ENCODE measurements around the gene CELF2.

CELF2 gene

DNA sequence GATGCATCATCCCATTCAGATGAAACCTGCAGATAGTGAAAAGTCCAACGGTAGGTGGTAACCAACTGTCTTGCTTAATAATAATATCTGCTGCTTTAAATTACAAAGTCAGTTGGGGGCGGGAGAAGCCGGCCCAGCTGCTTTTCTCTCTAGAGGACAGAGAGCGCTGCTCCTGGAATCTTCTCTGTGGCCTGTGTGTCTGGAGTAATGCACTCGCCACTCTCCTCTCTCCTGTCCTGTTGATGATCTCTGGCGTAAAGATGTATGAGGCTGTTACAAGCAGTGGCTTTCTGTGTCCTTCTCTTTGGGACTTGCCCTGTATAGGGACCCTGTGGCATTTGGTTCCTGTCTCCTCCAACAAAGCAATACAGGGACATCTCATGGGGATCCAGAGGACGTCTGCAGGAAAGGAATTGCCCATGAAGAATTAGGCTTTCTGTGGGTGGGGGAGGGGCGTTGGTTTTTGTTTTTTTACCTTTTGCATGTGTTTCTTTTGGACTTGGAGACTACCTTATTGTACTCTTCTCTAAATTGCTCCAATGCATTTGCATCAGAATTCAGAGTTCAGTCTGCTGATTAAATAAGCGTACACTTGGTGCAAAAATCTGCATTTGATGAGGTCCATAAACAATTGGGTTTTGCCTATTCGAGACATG is 231.6 kb downstream of the CELF2 start:
- DNase-seq (ENCODE audit: low read depth) = no peak

DNA sequence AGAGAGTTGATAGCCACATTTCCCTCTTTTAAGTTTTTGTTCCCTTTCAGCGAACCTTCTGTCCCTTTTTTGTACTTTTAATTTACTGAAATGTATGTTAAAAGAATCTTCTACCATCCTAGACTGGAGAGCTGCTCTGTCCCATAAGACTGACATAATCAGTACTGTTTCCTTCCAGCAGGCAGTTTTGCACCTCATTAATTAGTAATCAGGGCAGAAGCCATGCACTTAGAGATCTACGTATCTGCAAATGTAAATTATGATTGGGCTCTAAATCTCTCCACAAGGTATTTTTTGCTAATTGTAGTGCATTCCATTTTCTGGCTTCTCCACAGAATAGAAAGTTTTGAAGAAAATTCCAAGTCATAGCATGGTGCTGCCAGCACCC is 232.1 kb downstream of the CELF2 start:
- no peak for DNase-seq (ENCODE audit: low read depth)

DNA sequence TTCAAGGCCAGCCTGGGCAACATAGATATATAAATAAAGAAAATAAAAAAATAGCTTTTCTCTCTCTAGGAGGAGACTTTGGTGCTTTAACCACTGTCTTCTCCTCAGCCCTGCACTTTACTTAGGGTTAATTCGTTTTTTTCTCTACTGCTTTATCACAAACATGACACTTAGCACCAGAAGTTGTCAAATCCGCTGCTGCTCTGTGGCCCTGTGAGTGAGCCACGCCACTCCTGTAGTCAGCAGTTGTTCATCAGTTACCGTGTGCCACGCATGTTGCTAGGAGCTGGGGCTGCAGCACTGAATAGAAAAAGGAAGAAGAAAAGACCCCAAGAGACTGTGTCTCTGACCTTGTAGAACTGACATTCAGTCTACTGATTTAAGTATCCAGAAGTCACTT is 232.6 kb downstream of the CELF2 start:
- DNase-seq (ENCODE audit: low read depth) = no peak

DNA sequence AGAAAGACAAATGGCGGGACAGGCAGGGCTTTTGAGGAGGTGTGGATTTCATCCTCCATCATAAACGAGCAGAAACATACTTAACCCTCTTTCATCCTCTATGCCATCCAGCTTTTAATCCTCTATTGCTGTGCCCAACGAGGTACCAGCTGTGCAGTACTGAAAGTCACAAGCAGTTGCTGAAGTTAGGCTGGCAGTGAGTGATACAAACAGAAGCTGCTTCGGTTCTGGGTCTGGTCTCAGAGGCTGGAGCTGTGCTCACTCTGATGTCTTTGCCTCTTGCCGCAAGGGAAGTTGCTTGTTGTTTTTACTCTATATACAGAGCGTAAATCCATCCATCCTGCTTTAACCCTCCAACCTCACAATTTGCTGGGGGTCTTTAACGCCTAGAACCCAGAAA is 235.2 kb downstream of the CELF2 start:
- no peak for DNase-seq (ENCODE audit: low read depth)

DNA sequence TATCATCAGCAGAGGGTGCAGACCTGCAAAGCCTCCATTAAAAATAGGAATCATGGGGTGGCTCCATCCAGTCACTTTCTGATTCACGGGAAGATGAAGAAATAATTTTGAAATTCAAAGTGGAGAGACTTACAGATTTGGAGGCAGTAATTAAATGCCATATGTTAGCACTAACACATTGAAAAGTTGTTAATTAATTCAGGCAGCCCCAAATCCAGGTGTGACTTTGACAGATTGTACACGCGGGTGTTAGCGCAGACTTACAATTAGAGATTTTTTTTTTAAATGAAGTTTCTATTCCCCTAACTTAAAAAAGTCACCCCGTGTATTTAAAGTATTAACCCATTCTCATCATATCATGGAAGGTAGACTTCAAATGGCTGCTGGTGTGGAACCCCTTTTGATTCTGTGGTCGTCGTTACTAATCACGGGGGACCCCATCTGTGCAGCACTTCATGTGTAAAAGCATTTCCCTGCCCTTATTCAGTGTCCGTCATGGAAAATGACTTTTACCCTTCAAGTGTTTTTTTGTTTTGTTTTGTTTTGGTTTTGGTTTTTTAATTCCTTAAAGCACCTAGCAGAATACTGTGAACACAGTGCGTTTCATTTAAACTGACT is 235.8 kb downstream of the CELF2 start:
- no peak for DNase-seq (ENCODE audit: low read depth)

DNA sequence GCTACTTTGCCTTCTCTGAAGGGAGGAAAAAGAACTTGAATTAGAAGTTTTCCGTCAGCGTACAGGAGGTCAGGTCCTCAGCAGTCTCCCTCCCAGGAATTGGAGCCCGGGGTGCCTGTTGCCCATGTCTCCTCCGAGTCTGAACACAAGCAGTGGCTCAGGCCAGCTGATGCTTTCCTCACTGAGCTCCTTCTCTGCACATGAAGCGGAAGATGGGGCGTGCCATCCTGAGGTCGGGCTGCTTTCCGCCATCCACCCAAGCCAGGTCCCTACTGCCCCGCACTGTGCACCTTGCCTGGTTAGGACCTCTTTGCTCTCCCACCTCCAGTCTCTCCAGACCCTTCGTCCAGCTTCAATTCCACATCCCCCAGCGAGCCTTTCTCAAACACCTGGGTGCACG is 237.5 kb downstream of the CELF2 start:
- no peak for DNase-seq (ENCODE audit: low read depth)

DNA sequence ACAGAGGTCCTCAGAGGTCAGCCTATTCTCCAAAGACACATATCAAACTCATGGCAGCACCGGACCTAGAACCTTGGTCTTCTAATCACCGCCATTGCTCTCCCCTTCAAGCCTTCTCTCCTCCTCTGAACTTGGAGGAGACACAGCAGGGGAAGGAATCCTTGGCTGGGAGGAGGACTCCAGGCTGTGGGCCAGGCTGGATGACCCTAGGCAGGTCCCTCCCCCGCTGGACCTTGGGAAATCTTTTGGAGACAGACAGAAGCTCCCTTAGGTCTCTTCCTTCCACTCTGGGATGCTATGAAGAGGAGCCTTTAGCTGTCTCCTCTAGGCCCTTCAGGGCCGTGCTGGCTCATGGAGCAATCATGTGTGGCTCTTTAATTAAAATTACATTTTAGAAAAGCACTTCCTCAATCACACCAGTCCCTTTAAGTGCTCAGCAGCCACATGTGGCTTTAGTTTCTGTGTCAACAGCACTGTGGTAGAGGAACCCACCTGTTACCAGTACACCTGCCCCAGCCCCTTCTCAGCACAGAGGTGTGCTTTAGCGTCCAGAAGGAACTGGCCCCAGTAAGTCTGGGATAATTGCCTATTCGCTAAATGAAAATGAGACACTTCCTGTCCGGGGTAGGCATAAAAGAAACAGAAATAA is 238.2 kb downstream of the CELF2 start:
- DNase-seq (ENCODE audit: low read depth) = no peak

DNA sequence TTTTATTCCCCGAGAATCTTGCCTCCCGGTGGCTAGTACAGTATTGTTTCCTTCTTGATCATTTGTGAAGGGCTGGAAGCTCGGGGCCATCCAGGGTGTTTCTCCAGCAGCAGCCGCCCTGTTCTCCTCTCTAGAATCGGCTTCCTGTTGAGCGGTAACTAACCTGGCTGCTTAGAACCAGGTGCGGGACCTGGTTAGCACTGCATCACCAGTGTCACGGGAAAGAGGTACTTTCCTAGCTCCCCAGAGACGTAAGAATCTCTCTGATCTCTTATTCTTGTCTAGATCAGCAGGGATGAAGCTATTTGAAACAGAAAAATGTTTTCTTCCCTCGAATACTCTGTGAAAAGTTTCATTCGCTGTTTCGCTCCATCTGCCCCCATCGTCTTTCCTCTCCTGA is 239.2 kb downstream of the CELF2 start:
- no peak for DNase-seq (ENCODE audit: low read depth)

DNA sequence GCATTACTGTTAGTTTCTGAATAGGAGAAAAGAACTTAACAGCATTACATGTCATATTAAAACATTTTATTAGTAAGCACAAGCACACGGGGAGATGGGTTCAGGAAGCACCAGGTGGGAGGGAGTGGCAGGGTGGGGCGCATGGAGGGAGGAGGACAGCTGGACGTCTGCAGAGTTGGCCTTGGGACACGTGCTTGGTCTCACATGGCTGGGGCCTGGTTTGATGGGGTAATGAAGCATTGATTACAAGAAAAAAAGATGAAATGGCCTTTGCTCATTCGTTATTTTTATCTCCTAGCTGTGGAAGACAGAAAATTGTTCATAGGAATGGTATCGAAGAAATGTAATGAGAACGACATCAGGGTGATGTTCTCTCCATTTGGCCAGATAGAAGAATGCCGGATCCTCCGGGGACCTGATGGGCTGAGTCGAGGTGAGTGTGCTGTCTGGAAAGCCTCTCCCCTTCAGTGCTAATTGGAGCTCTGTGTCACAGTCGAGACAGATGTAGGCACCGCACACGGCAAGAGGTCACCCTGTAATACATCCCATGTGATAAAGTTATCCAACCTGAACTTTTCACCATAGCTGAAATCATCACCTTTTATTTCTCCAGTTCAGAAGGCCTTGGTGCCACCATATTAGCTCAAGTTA is 239.9 kb downstream of the CELF2 start:
- DNase-seq (ENCODE audit: low read depth) = no peak

DNA sequence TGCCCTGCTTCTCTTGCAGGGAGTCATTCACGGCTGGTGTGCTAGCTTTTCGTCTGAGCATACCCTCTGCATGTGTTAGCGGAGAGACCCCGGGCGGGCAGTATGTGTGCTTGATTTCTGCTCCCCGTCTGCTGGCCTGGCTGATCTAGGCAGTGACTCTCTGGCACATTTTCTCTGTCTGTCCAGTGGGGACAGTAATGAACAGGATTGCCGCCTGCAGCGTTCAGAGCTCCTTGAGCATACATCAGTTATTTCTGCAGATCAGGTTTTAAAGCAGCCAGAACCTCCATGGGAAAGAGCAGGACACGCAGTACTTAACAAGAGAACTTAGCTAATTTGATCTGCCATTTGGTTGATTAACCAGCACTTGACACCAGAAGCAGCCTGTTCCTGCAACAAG is 242.5 kb downstream of the CELF2 start:
- DNase-seq (ENCODE audit: low read depth) = no peak

DNA sequence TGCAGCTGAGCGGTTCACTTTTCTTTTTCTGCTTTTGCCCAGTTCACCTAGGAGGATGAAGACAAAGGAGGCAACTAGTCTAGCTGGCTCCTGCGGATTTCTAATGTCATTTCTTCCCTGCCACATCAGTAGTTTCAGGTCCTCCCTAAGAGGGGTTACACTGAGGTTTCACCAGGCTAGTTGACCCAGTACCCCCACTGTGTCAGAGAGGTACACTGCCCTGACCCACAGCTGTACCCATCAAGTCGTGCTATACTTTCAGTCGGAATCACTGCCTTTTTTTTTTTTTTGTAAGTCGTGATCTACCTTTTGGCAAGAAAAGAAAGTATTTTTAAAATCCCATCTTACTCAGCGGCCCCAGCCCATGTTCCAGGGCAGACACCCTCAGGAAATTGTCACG is 243.5 kb downstream of the CELF2 start:
- no peak for DNase-seq (ENCODE audit: low read depth)

DNA sequence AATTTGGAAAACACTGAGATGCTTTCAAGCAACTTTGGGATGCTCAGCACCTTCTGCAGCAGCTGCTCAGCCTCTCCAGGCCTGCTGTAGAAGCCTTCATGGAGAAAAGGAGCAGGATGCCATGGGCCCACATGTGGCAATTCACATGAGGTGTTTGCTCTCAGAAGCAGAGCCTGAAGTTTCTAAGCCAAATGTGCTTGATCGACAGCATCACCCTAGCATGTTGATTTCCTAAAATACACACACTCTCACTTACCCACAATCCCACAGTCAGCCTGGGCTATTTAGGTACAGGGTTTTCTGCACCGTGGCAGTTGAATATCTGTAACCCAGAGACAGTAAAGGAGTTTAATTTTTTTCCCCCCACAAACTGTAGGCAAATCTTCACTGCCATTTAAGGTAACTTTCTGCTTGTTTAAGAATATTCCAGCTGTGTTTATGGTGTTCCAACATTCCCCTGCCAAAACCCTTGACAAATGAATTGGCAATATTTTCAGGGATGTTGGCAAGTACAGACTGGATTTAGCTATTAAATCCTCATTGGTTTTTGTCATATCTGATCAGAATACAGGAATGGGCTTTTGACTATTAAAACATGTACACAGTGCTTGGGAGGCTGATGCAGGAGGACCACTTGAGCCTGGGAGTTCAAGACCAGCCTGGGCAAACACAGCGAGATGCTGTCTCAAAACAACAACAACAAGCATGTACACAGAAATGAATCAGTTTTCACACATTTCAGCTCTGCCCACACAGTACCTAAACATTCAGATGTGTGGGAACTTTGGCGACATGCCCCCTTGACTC is 244.2 kb downstream of the CELF2 start:
- no peak for DNase-seq (ENCODE audit: low read depth)

DNA sequence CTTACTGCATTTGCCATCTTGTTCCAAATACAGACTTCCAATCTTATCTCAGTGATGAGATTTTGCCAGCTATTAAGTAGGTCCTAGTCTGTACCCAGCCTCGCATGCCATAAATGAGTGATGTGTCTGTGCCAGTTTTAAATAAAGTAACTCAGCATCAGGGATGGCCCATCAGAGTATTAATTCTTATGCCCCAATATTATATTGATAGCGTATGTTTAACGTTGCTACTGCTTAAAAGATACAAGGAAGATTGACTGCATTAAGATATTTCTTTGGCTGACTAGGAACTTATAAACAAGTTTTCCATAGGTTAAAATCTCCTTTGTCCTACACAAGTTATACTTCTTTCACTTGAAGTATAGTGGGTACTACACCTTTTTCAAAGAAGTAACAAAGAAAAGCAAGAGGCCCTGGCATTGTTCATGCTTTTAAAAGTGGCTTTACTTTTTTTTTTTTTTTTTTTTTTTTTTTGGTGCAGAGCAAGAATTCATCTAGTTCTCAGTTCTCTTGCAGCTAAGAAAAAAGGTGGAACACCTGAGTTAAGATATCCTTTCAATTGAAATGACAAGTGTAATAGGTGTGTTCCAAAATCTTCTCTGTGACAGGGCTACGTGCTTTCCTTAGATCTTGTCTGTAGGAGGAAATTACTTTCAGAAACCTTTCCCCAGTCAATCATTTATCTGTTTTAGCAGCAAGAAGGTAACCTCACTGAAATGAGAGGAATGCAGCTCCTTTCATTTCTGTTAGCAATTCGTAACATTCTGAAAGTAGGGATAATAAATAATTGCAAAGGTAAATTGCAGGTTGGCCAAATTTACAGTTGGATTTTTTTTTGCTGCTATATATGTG is 245.0 kb downstream of the CELF2 start:
- DNase-seq (ENCODE audit: low read depth) = no peak

DNA sequence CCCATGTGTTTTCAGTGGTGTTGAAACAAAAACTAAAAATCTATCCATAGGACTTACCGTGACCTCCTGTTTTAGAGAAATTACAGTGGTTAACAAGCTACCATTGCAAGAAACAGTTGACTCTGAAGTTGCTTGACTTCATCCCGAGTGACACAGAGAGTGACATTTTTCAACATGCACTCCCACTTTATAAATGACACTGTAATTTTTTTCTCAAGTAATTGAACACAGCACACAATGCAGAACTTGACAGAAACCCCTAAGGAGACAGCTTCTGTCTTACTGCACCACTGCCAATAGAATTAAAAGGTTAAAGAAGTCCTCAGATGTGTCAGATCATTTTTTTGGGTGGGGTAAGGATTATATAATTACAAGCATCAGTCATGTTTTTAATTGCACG is 246.1 kb downstream of the CELF2 start:
- DNase-seq (ENCODE audit: low read depth) = no peak

DNA sequence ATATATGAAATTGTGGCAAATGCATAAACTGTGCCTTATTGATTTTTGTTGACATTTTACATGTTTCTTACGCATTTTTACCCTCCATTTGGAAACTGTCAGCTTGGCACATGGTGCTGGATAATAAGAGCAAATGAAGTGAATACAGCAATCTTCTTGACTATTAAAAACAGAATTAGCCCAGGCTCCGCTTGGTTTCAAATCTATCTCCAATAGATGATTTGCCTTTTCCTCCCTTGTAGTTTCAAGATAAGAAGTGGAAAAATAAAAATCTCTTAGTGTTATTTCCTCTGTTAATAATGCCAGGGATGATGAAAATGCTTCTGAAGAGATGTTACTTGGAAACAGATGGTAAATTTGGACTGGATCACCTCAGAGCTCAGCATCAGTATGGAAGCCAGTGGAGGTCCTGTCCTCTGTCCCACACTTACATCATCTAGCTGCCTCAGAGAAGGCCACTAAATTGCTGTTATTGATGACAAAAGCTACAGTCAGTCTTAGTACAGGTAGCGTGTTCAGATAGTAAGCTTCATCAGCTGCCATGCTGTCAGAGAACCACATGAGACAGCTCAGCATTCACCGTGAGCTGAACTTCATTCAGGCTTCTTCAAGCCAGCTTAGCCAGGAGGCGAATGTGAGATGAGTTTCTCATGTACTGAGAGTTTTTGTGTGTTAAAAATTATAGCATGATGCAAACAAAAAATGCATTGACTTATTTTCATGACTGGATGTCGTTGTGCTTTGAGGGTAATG is 246.8 kb downstream of the CELF2 start:
- DNase-seq (ENCODE audit: low read depth) = no peak

DNA sequence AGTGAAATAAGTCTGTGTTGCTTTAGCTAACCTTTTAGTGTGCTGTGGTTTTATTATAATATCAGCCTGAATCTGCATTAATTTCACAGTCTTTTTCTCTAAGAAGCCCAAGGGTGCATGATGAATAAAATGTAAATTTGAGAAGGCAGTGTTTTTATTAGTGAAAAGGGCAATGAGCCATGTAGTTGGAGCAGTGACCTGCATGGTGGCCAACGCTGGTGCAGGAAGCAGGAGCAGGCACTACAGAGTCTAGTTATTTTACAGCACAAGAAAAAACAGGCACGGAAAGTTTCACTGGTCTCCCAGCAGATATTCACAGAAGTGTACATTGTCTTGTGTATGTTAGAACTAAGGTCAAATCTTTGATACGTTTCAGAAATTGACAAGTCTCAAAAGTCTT is 247.8 kb downstream of the CELF2 start:
- no peak for DNase-seq (ENCODE audit: low read depth)

DNA sequence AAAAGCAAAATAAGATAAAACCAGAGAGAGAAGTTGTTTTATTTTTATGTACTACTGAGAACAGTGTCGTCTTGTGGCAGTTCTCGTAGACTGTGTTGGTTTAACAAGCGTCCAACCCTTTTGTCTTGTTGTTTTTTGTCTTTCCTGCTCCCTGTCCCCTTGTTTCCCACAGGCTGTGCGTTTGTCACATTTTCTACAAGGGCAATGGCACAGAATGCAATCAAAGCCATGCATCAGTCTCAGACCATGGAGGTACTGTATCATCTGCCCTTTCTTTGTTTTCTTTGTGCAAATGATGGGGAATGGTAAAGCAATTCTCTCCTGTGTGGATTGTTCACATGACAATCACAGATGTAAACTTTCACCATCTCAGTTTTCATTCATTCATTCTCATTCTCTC is 248.8 kb downstream of the CELF2 start:
- no peak for DNase-seq (ENCODE audit: low read depth)

DNA sequence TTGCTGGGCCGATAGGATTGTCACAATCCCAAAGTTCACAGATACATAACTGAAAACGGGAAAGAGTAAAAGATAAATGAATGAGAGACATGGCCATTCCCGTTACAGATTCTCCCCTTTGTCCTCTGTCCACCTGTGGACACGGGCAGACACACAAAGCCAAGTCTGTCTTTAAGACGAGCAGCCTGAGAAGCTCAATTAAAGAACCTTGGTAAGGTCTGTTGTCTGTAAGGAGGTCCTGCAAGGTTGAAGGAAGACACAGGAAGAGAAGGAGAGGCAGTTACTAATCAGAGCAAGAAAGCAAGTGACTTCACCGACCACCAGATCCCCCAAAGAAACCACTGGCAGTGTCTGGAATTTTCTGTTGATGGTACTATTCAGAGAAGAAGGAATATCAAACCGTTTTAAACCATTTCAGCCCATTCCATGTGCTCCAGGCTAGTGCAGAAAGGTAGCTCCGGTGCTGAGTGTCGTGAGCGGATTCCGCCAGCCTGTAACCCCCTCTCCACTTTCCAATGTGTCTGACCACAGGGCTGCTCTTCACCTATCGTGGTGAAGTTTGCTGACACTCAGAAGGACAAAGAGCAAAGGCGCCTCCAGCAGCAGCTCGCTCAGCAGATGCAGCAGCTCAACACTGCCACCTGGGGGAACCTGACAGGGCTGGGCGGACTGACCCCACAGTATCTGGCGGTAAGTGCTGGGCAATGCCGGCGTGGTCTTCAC is 252.6 kb downstream of the CELF2 start:
- peak; percentile 70 for DNase-seq (ENCODE audit: low read depth)

DNA sequence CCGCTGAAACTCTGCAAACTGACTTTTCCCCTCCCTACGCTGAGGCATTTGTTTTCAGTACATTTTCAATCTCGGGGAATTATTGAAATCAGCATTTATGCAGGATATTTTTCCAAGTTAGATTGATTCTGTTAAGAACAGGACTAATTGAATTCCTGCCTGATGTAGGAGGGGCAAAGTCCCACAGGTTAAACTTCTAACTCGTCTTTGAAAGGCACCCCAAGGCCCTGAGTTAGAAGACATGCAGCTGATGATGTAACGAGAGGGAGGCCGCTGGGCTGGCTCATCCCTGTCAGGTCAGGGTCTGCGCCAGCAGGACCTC is 253.1 kb downstream of the CELF2 start:
- DNase-seq (ENCODE audit: low read depth) = no peak

DNA sequence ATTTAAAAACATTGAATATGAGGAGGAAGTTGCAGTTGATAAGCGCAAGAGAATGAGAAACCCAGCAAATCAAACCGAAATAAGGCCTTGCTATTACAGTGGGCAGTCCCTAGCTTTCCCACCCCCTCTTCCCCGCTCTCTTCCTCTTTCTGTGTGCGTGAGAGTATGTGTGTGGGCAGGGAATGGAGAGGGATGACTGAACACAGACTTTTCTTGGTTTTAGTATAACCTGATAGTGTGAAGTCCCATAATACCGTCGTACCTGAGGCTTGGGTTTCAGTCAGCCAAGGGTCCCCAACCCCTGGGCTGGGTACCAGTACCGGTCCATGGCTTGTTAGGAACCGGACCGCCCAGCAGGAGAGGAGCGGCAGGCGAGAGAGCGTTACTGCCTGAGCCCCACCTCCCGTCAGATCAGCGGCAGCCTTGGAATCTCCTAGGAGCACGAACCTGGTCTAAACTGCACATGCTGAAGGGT is 255.3 kb downstream of the CELF2 start:
- DNase-seq (ENCODE audit: low read depth) = no peak

All from activated T-helper 9 cell treated with anti-CD3 and anti-CD28 coated beads, Interleukin-2, amount 50 U/mL, for 16 hours (primary cell).